MM.1S (cell line): ENCODE data around the gene TOGARAM2.

Experiments
- DNase-seq: peaks from one replicate; pipeline ENCODE4 v3.0.0-alpha.2; 2015
- H2AFZ ChIP-seq: fragments of 300-600 bp; sonication (generic); 2 replicates; pipeline ENCODE4 v1.6.0; 2016; ENCODE audit warnings: antibody characterized with exemption, low read length
- H3F3A ChIP-seq: fragments of 300-600 bp; sonication (generic); 2 replicates; pipeline ENCODE4 v1.6.1; 2016; ENCODE audit warnings: mild to moderate bottlenecking, antibody characterized with exemption, low read length, moderate library complexity, mixed read lengths; ENCODE audit not compliant: insufficient read depth
- H3K27ac ChIP-seq: fragments of 300-600 bp; sonication (generic); 2 replicates; pipeline ENCODE4 v1.5.1; 2016; ENCODE audit warnings: mild to moderate bottlenecking, low read length
- H3K27me3 ChIP-seq: fragments of 300-600 bp; sonication (generic); replicated peaks from 2 replicates; pipeline ENCODE4 v1.6.0; 2016; ENCODE audit warnings: low read length; ENCODE audit not compliant: insufficient read depth
- H3K36me3 ChIP-seq: fragments of 300-600 bp; sonication (generic); replicated peaks from 2 replicates; pipeline ENCODE4 v1.6.1; 2016; ENCODE audit warnings: mild to moderate bottlenecking, low read length, mixed read lengths; ENCODE audit not compliant: insufficient read depth
- H3K4me1 ChIP-seq: fragments of 300-600 bp; sonication (generic); 2 replicates; pipeline ENCODE4 v1.6.1; 2016; ENCODE audit warnings: low read length, mixed read lengths
- H3K4me2 ChIP-seq: fragments of 300-600 bp; sonication (generic); 2 replicates; pipeline ENCODE4 v1.6.0; 2016; ENCODE audit warnings: low read depth, low read length
- H3K4me3 ChIP-seq: fragments of 300-600 bp; sonication (generic); 2 replicates; pipeline ENCODE4 v1.5.1; 2016; ENCODE audit warnings: low read length, mixed read lengths
- H3K79me2 ChIP-seq: fragments of 300-600 bp; sonication (generic); 2 replicates; pipeline ENCODE4 v1.6.1; 2016; ENCODE audit warnings: mixed run types, low read length, mixed read lengths
- H3K9ac ChIP-seq: fragments of 300-600 bp; sonication (generic); 2 replicates; pipeline ENCODE4 v1.6.1; 2016; ENCODE audit warnings: low read length, mixed read lengths
- H3K9me2 ChIP-seq: fragments of 300-600 bp; sonication (generic); replicated peaks from 2 replicates; pipeline ENCODE4 v1.6.1; 2016; ENCODE audit warnings: mild to moderate bottlenecking, low read length, mixed read lengths; ENCODE audit not compliant: insufficient read depth
- H3K9me3 ChIP-seq: fragments of 300-600 bp; sonication (generic); replicated peaks from 2 replicates; pipeline ENCODE4 v1.6.1; 2016; ENCODE audit warnings: mild to moderate bottlenecking, low read length, mixed read lengths; ENCODE audit not compliant: insufficient read depth
- H4K20me1 ChIP-seq: fragments of 300-600 bp; sonication (generic); 2 replicates; pipeline ENCODE4 v1.6.1; 2016; ENCODE audit warnings: mild to moderate bottlenecking, low read length, moderate library complexity, mixed read lengths; ENCODE audit not compliant: insufficient read depth
- CTCF ChIP-seq: fragments of 300-600 bp; sonication (generic); IDR thresholded peaks from 2 replicates; pipeline ENCODE4 v1.5.1; 2016; ENCODE audit warnings: antibody characterized with exemption, low read length, mixed read lengths
- EZH2 ChIP-seq: fragments of 300-600 bp; sonication (generic); optimal IDR thresholded peaks from 2 replicates; pipeline ENCODE3; 2017; ENCODE audit warnings: low read depth, mild to moderate bottlenecking, antibody characterized with exemption, low read length, mixed read lengths
- EZH2phosphoT487 ChIP-seq: fragments of 300-600 bp; sonication (generic); IDR thresholded peaks from 2 replicates; pipeline ENCODE4 v1.6.1; 2018; ENCODE audit warnings: antibody characterized with exemption, low read length

Gene TOGARAM2

DNA sequence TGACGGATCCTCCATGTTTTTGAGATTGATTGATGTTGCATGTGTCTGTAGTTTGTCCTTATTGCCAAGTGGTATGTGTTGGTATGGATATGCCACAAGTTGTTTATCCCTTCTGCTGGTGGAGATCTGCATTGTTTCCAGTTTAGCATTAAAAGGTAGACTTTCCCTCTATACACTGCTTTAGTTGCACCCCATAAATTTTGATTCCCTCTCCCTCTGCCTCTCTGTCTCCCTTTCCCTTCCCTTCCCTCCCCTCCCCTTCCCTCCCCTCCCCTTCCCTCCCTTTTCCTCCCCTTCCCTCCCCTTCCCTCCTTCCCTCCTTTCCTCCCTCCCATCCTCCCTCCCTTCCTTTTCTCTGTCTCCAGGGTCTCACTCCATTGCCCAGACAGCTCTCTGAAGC is 18.6 kb upstream of the TOGARAM2 start:
- Histone ChIP-seq H3K27ac (no peak overlapping the region), H3K27me3 (no peaks in the 10 kb centered on the region), H3K9ac (no peak overlapping the region), H2AFZ (no peak overlapping the region), H3K4me3 (no peak overlapping the region), H3K36me3 (no peaks in the 10 kb centered on the region), H4K20me1 (no peaks in the 10 kb centered on the region), H3K4me2 (no peak overlapping the region), H3K9me3 (no peaks in the 10 kb centered on the region), H3F3A (no peaks in the 10 kb centered on the region), H3K9me2 (no peaks in the 10 kb centered on the region), H3K4me1 (0 out of 2 replicates have a peak, but pooled peaks cover 4% of the 10 kb centered on the region), H3K79me2 (no peaks in the 10 kb centered on the region)
- TF ChIP-seq CTCF = no peak
- TF ChIP-seq EZH2phosphoT487 = no peak
- DNase-seq = no peak

DNA sequence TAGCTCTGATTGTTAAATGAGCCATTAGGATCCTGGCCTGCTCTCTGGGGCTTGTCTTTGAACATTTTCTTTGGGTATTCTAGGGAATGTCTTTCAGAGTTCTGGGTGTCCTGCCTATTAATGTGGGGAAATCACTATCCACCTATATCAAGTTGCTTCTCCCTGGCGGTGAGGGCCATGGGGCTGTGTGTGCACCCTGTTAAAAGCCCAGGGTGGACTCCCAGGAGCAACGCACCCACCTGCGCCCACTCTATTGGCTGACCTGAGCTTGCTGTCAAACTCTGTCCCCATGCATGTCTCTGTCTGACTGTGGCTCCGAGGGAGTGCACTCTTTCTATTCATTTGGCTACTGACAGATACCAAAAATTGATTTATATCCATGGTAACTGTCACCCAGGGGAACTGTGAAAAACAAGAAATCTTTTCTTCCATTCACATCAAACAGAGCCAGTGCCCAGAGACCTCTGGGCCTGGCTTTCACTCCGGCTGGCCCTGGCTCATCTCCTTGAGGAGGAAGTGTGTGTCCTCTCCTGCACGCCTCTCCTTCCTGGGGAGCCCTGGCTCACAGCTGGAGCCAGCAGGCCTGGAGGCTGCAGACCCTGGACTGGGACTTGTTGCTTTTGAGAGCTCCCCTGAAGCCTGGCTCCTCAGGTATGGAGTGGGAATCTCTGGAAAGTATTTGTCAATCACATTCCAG is 10.5 kb upstream of the TOGARAM2 start:
- H3K4me3 ChIP-seq = no peak overlapping the region
- H3F3A ChIP-seq = no peaks in the 10 kb centered on the region
- H3K9me2 ChIP-seq = no peaks in the 10 kb centered on the region
- H3K27ac ChIP-seq = no peak overlapping the region
- no peaks in the 10 kb centered on the region for H3K4me1 ChIP-seq
- H3K79me2 ChIP-seq = no peaks in the 10 kb centered on the region
- no peaks in the 10 kb centered on the region for H4K20me1 ChIP-seq
- no peak overlapping the region for H3K9ac ChIP-seq
- no peak for TF ChIP-seq EZH2phosphoT487
- no peak for TF ChIP-seq CTCF
- no peak for TF ChIP-seq EZH2
- no peaks in the 10 kb centered on the region for H3K36me3 ChIP-seq
- no peak overlapping the region for H2AFZ ChIP-seq
- no peak for DNase-seq
- H3K9me3 ChIP-seq = no peaks in the 10 kb centered on the region
- H3K4me2 ChIP-seq = no peak overlapping the region
- no peaks in the 10 kb centered on the region for H3K27me3 ChIP-seq

GRCh38 chr2:28972778-28973335 is 8.2 kb upstream of the TOGARAM2 start:
- Histone ChIP-seq H4K20me1 (no peaks in the 10 kb centered on the region), H3K79me2 (no peaks in the 10 kb centered on the region), H3K27me3 (no peaks in the 10 kb centered on the region), H3K27ac (no peak overlapping the region), H3K9me2 (no peaks in the 10 kb centered on the region), H3K9me3 (no peaks in the 10 kb centered on the region), H3K4me1 (no peaks in the 10 kb centered on the region), H3K4me3 (no peak overlapping the region), H2AFZ (no peak overlapping the region), H3F3A (no peaks in the 10 kb centered on the region), H3K4me2 (no peak overlapping the region), H3K9ac (no peak overlapping the region), H3K36me3 (no peaks in the 10 kb centered on the region)
- DNase-seq = no peak
- TF ChIP-seq EZH2 = no peak
- no peak for TF ChIP-seq EZH2phosphoT487
- TF ChIP-seq CTCF = no peak
